Measurements from ENCODE around the gene FHIT. TPM values are rescaled to one million over a fixed set of nuclear protein-coding genes. Genes with fewer than 3 reads are reported as not detected.
"Not testable (repeated sequence)": the region's sequence is repeated elsewhere in the genome, so short reads cannot be mapped to it uniquely, and the experiment has no call there.

FHIT gene
- total RNA-seq, 2 experiments from 2014 or later, result 9.6 to 9.7 TPM

DNA sequence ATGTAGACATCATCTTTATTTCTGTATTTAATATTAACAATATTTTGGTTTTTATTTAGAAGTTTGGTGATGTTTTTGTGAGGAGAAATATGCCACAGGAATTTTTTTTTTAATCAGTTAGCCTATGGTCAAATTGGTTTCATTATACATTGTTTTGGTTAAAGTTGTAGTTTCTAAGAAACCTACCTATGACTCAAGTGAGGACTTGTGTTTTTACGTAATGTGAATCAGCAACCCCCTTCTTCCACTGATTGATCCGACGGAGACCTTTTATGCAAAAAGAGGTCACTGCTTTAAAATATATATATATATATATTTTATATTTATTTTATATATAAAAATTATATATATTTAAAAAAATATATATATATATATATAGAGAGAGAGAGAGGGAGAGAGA is 698.1 kb downstream of the FHIT start:
- ChIA-PET POLR2A (no interaction called here), CTCF (no interaction called here)
- no peak for DNase-seq
- no peak overlapping the region for H3K4me3 Mint-ChIP-seq
- no peak overlapping the region for H3K27ac Mint-ChIP-seq
- H3K27me3 Mint-ChIP-seq, result peaks cover 1% of the 10 kb centered on the region
- peaks cover 34% of the 10 kb centered on the region for H3K4me1 Mint-ChIP-seq
- peaks cover 8% of the 10 kb centered on the region for H3K9me3 Mint-ChIP-seq
- peaks cover 6% of the 10 kb centered on the region for H3K36me3 Mint-ChIP-seq (ENCODE audit: low read depth)

DNA sequence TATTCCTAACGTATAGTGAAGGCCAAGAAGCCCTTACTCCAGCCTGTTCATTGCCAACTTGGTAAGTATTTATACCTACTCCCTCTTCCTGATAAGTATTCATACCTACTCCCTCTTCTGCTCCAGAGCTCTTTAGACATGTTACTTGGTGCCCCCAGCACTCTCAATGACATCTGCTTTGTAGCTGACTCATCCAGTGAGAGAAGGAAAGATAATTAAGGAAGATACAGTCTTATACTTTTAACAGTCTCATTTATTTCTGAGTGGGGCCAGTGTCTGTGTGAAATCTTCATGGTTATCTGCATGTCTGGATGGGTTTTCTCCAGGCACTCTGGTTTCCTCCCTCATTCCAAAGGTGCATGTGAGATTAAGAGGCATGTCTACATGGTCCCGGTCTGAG is 698.7 kb downstream of the FHIT start:
- H3K9me3 Mint-ChIP-seq, result peaks cover 8% of the 10 kb centered on the region
- DNase-seq, result no peak
- no peak overlapping the region for H3K4me3 Mint-ChIP-seq
- ChIA-PET POLR2A (no interaction called here), CTCF (no interaction called here)
- H3K27ac Mint-ChIP-seq, result no peak overlapping the region
- peaks cover 1% of the 10 kb centered on the region for H3K27me3 Mint-ChIP-seq
- H3K4me1 Mint-ChIP-seq, result peaks cover 34% of the 10 kb centered on the region
- peaks cover 6% of the 10 kb centered on the region for H3K36me3 Mint-ChIP-seq (ENCODE audit: low read depth)

DNA sequence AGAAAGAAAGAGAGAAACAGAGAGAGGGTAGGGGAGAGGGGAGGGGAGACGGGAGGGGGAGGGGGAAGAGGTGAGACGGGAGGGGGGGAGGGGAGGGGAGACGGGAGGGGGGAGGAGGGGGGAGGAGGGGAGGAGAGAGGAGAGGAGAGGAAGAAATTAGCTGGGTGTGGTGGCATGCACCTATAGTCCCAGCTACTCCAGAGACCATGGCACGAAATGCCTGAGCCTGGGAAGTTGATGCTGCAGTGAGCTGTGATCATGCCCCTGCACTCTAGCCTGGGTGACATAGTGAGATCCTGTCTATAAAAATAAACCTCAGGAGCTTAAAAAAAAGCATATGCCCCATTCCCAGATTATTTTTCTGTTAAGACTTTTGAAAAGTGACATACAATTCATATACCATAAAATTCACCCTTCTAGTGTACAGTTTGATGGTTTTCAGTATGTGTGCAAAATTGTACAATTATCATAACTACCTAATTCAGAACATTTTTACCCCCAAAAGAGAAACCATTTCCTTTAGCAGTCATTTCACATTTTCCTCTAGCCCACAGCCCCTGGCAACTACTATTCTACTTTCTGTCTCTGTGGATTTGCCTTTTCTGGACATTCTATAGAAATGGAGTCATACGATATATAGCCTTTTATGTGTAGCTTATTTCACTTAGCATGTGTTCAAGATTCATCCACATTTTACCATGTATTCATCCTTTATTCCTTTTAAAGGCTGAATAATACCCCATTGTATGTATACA is 699.6 kb downstream of the FHIT start:
- POLR2A ChIA-PET, result no interaction called here
- Mint-ChIP-seq H3K27ac (no peak overlapping the region), H3K4me3 (no peak overlapping the region), H3K27me3 (peaks cover under 1% of the 10 kb centered on the region), H3K9me3 (peaks cover 8% of the 10 kb centered on the region), H3K4me1 (peaks cover 34% of the 10 kb centered on the region), H3K36me3 (ENCODE audit: low read depth) (peaks cover 6% of the 10 kb centered on the region)
- no peak for DNase-seq
- CTCF ChIA-PET, result no interaction called here

DNA sequence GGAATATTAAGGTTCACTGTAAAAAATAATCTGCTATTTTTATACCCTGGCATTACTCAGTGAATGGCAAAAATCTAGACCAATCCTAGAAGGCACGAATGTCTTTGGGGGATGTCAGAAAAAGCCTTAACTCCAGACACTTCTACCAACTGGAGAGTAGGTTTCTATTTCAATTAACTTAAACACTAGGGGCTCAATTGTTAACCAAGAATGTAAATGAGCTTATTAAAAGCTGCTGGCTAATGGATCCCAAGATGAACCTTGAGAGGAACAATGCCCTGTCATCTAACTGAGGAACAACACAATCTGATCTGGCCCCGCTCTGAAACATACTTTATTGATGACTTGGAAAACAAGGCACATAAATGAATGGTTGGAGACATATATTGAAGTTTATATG is 701.4 kb downstream of the FHIT start:
- POLR2A ChIA-PET, result no interaction called here
- Mint-ChIP-seq H3K4me3 (no peak overlapping the region), H3K27me3 (peaks cover 2% of the 10 kb centered on the region), H3K4me1 (peaks cover 19% of the 10 kb centered on the region), H3K9me3 (peaks cover 8% of the 10 kb centered on the region), H3K27ac (no peak overlapping the region), H3K36me3 (ENCODE audit: low read depth) (peaks cover 6% of the 10 kb centered on the region)
- DNase-seq, result no peak
- CTCF ChIA-PET, result no interaction called here

DNA sequence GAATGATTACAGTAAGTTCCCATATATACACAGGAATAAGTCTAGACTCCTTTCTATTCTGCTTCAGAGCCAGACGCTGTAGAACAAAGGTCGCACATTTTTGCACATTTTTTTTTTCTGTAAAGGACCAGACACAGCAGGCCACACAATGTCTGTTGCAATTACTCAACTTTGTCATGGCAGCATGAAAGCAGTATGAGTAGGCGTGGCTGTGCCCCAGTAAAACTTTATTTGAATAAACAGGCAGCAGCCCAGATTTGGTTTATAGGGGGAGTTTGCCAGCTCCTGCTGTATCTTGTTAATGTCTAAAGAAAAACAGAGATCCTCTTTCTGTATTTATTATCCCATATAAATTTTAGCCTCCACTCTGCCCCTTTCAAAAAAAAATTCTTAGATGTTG is 708.3 kb downstream of the FHIT start:
- H3K36me3 Mint-ChIP-seq (ENCODE audit: low read depth), result no peaks in the 10 kb centered on the region
- CTCF ChIA-PET, result no interaction called here
- H3K4me3 Mint-ChIP-seq, result no peak overlapping the region
- peaks cover 2% of the 10 kb centered on the region for H3K9me3 Mint-ChIP-seq
- no peaks in the 10 kb centered on the region for H3K4me1 Mint-ChIP-seq
- no peak overlapping the region for H3K27ac Mint-ChIP-seq
- POLR2A ChIA-PET, result no interaction called here
- peaks cover 2% of the 10 kb centered on the region for H3K27me3 Mint-ChIP-seq
- no peak for DNase-seq

DNA sequence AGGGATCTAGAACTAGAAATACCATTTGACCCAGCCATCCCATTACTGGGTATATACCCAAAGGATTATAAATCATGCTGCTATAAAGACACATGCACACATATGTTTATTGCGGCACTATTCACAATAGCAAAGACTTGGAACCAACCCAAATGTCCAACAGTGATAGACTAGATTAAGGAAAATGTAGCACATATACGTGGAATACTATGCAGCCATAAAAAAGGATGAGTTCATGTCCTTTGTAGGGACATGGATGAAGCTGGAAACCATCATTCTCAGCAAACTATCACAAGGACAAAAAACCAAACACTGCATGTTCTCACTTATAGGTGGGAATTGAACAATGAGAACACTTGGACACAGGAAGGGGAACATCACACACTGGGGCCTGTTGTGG is 711.9 kb downstream of the FHIT start:
- H3K27ac Mint-ChIP-seq; H3K27me3 Mint-ChIP-seq; POLR2A ChIA-PET; H3K4me3 Mint-ChIP-seq; H3K36me3 Mint-ChIP-seq (ENCODE audit: low read depth); CTCF ChIA-PET; DNase-seq; H3K9me3 Mint-ChIP-seq; H3K4me1 Mint-ChIP-seq: not testable (repeated sequence)

DNA sequence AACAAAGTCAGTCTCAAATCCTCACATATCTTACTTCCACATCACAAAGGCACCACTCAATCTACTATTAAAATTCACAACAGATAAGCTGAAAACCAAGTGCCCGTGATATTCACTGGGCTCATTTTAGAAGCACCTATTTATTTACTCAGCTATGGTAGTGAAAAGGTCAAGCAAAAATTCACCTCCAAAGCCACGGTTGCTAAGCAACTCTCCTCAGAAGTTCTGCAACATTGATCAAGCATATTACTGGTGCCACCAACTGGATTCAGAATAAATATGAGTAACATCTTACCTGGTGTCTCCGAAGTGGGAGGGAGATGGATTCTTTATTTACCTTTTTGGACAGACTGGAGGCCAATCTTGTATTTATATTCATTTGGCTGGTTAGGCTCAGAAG is 714.8 kb downstream of the FHIT start:
- Mint-ChIP-seq H3K4me3 (no peak overlapping the region), H3K36me3 (ENCODE audit: low read depth) (no peaks in the 10 kb centered on the region), H3K27ac (no peak overlapping the region), H3K4me1 (no peaks in the 10 kb centered on the region), H3K27me3 (no peaks in the 10 kb centered on the region), H3K9me3 (peaks cover 7% of the 10 kb centered on the region)
- ChIA-PET POLR2A (no interaction called here), CTCF (no interaction called here)
- no peak for DNase-seq

DNA sequence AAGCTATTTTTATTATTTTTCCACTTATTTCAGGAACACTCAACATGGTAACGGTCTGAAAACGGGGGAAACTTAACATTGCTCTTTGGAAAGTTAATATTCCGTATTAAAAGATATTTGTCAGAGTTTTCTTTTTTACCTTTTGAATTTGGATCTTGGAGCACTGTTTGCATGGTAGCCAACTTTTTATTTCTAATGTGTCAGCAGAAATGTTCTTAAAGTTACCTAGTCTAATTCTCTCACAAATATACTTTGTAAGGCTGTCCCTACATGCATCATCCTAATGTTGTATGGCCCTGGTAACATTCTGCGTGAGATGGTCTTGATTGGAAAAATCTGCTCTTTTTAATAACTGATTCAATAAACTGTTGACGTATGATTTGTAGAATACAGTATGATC is 719.5 kb downstream of the FHIT start:
- H3K27ac Mint-ChIP-seq, result no peak overlapping the region
- H3K9me3 Mint-ChIP-seq, result peaks cover 2% of the 10 kb centered on the region
- POLR2A ChIA-PET, result no interaction called here
- H3K27me3 Mint-ChIP-seq, result no peaks in the 10 kb centered on the region
- H3K4me1 Mint-ChIP-seq, result no peaks in the 10 kb centered on the region
- H3K4me3 Mint-ChIP-seq, result no peak overlapping the region
- CTCF ChIA-PET, result no interaction called here
- no peak for DNase-seq
- H3K36me3 Mint-ChIP-seq (ENCODE audit: low read depth), result no peaks in the 10 kb centered on the region

DNA sequence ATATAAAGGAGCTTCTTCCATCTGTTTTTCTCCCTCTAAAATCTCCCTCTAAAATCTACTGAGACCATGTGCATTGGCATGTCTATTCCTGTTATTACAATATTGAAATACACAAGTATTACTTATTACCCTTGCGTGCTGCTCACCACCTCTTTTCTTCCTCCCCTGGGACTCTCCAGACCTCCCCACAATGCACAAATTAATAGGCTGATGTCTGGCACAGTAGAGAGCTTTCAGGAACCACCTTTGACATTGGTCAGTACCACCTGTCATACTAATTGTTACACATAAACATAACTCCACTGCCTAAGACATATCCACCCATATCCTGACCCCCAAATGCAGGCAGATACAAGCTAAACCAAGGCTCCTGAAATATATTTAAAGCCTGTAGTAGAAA is 722.6 kb downstream of the FHIT start:
- POLR2A ChIA-PET, result no interaction called here
- Mint-ChIP-seq H3K36me3 (ENCODE audit: low read depth) (no peaks in the 10 kb centered on the region), H3K27ac (no peak overlapping the region), H3K4me1 (no peaks in the 10 kb centered on the region), H3K4me3 (no peak overlapping the region), H3K27me3 (no peaks in the 10 kb centered on the region), H3K9me3 (peaks cover 2% of the 10 kb centered on the region)
- CTCF ChIA-PET, result no interaction called here
- DNase-seq, result no peak

DNA sequence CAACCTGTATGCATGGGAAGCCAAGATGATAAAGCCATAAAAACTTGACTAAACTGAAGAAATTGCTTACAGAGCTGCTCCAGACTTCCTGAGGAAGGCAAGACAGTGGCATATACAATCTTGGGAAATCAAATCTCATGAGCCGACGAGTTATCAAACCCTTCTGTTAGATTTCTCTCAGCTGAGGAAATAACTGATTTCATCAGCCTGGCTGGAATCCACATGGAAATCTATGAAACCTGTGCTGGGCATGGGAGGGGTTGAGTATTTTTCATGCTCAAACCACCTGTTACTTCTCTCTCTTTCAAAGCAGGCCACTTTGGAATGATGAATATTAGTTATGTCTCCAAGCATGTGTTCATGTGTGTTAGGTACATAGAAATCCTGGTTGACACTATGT is 727.7 kb downstream of the FHIT start:
- H3K9me3 Mint-ChIP-seq, result peaks cover 3% of the 10 kb centered on the region
- ChIA-PET CTCF (no interaction called here), POLR2A (no interaction called here)
- H3K27me3 Mint-ChIP-seq, result no peaks in the 10 kb centered on the region
- H3K36me3 Mint-ChIP-seq (ENCODE audit: low read depth), result no peaks in the 10 kb centered on the region
- no peak for DNase-seq
- no peak overlapping the region for H3K4me3 Mint-ChIP-seq
- H3K27ac Mint-ChIP-seq, result no peak overlapping the region
- H3K4me1 Mint-ChIP-seq, result no peaks in the 10 kb centered on the region

DNA sequence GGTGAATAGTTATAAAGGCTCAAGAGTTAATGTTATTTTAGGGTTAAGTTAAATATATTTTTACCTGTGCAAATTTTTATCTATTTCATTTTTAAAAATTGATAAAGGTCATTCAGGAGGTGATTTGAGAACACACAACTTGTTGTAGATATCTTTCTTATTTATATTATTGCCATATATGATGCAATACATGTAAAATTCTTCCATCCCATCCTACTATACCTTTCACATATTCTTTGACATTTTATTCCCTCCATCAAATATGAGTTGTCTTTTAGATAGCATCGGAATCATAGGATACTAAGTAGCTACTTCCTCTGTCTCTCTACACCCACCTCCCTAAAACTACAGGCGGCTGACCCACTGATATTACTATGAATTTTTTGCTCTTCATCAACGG is 734.1 kb downstream of the FHIT start:
- DNase-seq, result no peak
- H3K27me3 Mint-ChIP-seq, result no peaks in the 10 kb centered on the region
- H3K36me3 Mint-ChIP-seq (ENCODE audit: low read depth), result no peaks in the 10 kb centered on the region
- H3K9me3 Mint-ChIP-seq, result peaks cover 3% of the 10 kb centered on the region
- POLR2A ChIA-PET, result no interaction called here
- H3K27ac Mint-ChIP-seq, result no peak overlapping the region
- no peaks in the 10 kb centered on the region for H3K4me1 Mint-ChIP-seq
- CTCF ChIA-PET, result no interaction called here
- H3K4me3 Mint-ChIP-seq, result no peak overlapping the region

DNA sequence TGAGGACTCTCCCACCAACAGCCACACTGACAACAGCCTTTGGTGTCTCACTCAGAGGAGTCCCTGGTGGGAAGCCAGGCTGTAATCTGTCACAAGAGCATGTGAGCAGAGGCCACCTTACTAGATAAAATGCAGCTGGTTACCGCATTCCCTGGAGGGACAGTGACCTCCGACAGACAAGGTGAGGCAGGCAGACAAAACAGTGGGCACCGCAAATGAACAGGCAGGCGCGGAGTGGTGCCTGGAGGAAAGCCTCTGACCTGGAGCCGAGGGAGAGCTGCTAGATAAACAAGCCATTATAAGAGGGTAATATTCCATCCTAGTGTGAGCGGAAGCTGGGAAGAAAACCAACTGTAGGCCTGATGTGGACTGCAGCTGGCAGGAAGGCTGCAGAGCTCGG is 736.4 kb downstream of the FHIT start:
- no peaks in the 10 kb centered on the region for H3K36me3 Mint-ChIP-seq (ENCODE audit: low read depth)

DNA sequence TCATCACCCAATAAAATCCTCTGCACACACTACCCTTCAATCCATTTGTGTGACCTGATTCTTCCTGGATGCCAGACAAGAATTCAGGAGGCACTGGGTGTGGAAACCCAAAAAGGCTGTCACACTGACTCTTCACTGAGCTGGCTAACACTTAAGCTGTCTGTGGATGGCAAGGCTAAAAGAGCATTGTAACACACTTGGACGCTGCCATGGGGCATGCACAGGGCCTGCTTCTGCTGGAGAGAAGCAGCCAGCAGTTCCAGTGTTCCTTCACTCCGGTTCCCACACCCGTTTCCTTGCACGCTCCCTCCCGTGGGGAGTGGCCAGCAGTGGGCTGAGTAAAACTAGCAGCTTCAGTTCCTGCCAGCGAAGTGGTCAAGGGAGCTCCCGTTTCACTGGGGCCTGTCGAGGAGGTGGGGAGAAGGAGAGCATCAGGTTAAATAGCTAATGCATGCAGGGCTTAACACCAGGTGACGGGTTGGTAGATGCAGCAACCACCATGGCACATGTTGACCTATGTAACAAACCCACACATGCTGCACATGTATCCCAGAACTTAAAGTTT is 737.1 kb downstream of the FHIT start:
- no peaks in the 10 kb centered on the region for H3K4me1 Mint-ChIP-seq
- CTCF ChIA-PET, result no interaction called here
- no peaks in the 10 kb centered on the region for H3K36me3 Mint-ChIP-seq (ENCODE audit: low read depth)
- no peak overlapping the region for H3K27ac Mint-ChIP-seq
- POLR2A ChIA-PET, result no interaction called here
- no peaks in the 10 kb centered on the region for H3K27me3 Mint-ChIP-seq
- H3K9me3 Mint-ChIP-seq, result no peaks in the 10 kb centered on the region
- H3K4me3 Mint-ChIP-seq, result no peak overlapping the region
- no peak for DNase-seq

More for the DNA sequence above, 736.4 kb downstream of the FHIT start:
- no peak for DNase-seq
- no peaks in the 10 kb centered on the region for H3K27me3 Mint-ChIP-seq
- ChIA-PET CTCF (no interaction called here), POLR2A (no interaction called here)
- no peak overlapping the region for H3K4me3 Mint-ChIP-seq
- no peaks in the 10 kb centered on the region for H3K9me3 Mint-ChIP-seq
- H3K4me1 Mint-ChIP-seq, result no peaks in the 10 kb centered on the region
- H3K27ac Mint-ChIP-seq, result no peak overlapping the region

DNA sequence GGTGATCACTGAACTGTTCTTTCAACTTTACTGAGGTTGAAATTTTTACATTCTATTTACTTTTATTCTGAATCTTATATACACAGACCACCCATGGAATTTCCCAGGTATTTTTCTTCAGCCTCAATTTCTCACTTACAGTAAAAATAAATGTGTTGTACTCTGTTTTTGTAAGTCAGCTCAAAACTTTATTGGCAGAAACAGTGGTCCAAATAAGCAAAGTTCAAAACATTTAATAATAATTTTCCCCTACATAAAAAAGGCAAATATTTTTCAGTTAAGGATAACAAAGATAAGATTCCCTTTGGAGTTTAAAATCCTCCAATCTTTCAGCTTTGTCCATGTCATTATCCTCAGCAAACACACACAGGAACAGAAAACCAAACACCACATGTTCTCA is 738.0 kb downstream of the FHIT start:
- Mint-ChIP-seq H3K27ac (no peak overlapping the region), H3K4me1 (no peaks in the 10 kb centered on the region), H3K36me3 (ENCODE audit: low read depth) (no peaks in the 10 kb centered on the region), H3K27me3 (no peaks in the 10 kb centered on the region), H3K4me3 (no peak overlapping the region), H3K9me3 (no peaks in the 10 kb centered on the region)
- no peak for DNase-seq
- ChIA-PET CTCF (no interaction called here), POLR2A (no interaction called here)
